SK-N-SH (cell line): ENCODE measurements around the gene ZFP64. TPM values are rescaled to one million over a fixed set of nuclear protein-coding genes. Genes with fewer than 3 reads are reported as not detected.

Experiments used
- CTCF ChIA-PET: fragments of 300-600, 350-600 bp; formaldehyde crosslinking; extraction: SDS; loops from one replicate; lab custom pipeline; 2021; lab: Yijun Ruan, JAX
- POLR2A ChIA-PET: fragments of 350-600 bp; sonication (Branson Sonifier 250); formaldehyde crosslinking; extraction: SDS; loops from one replicate; lab custom pipeline; 2020; ENCODE audit warnings: antibody characterized with exemption, inconsistent platforms; lab: Yijun Ruan, JAX
- DNase-seq: peaks from one replicate; pipeline ENCODE4 v3.0.0; 2012
- H2AFZ ChIP-seq: fragments of 200-600 bp; sonication (generic); 2 replicates; pipeline ENCODE4 v1.8.1; 2016; ENCODE audit warnings: antibody characterized with exemption, mild to moderate bottlenecking, low read depth
- H3F3A ChIP-seq: fragments of 200-600 bp; sonication (generic); replicated peaks from 2 replicates; pipeline ENCODE3; 2016; ENCODE audit warnings: antibody characterized with exemption, mild to moderate bottlenecking; ENCODE audit not compliant: insufficient read depth
- H3K27ac ChIP-seq, 2 experiments: fragments of 200-500 bp in 1 of 2; fragments of 200-600 bp in 1 of 2; sonication (Bioruptor generic) in 1 of 2; sonication (generic), shearing (Covaris generic) in 1 of 2; 2 replicates each; pipeline versions ENCODE4 v1.5.1 to v1.6.1; 2014 to 2016; ENCODE audit warnings: low read depth in 2 of 2, inconsistent platforms in 1 of 2, low read length in 1 of 2, mild to moderate bottlenecking in 1 of 2, mixed read lengths in 1 of 2
- H3K27me3 ChIP-seq: fragments of 200-600 bp; sonication (generic), shearing (Covaris generic); 2 replicates; pipeline ENCODE4 v1.6.1; 2016; ENCODE audit warnings: mixed run types; ENCODE audit not compliant: insufficient read depth
- H3K36me3 ChIP-seq, 2 experiments: fragments of 200-500 bp in 1 of 2; fragments of 200-600 bp in 1 of 2; sonication (Bioruptor generic) in 1 of 2; sonication (generic) in 1 of 2; replicated peaks in 1 of 2; 2 replicates each; pipeline versions ENCODE3 to v1.5.1; 2014 to 2016; ENCODE audit warnings: low read length in 1 of 2, mild to moderate bottlenecking in 1 of 2; ENCODE audit not compliant: insufficient read depth in 2 of 2, control insufficient read depth in 1 of 2
- H3K4me1 ChIP-seq, 2 experiments: fragments of 200-500 bp in 1 of 2; fragments of 200-600 bp in 1 of 2; sonication (Bioruptor generic) in 1 of 2; sonication (generic), shearing (Covaris generic) in 1 of 2; 2 replicates each; pipeline versions ENCODE4 v1.5.1 to v1.6.1; 2014 to 2016; ENCODE audit warnings: low read depth in 1 of 2, low read length in 1 of 2, mixed run types in 1 of 2; ENCODE audit not compliant: insufficient read depth in 2 of 2, control insufficient read depth in 1 of 2
- H3K4me2 ChIP-seq: fragments of 200-600 bp; sonication (generic), shearing (Covaris generic); 2 replicates; pipeline ENCODE4 v1.6.1; 2017; ENCODE audit warnings: mixed run types
- H3K4me3 ChIP-seq, 2 experiments: fragments of 200-500 bp in 1 of 2; fragments of 200-600 bp in 1 of 2; sonication (Bioruptor generic) in 1 of 2; sonication (generic), shearing (Covaris generic) in 1 of 2; 2 replicates each; pipeline versions ENCODE4 v1.5.1 to v1.8.1; 2014 to 2016; ENCODE audit warnings: low read depth in 2 of 2, inconsistent platforms in 1 of 2, low read length in 1 of 2, mild to moderate bottlenecking in 1 of 2, mixed read lengths in 1 of 2, moderate library complexity in 1 of 2
- H3K79me2 ChIP-seq: fragments of 200-600 bp; sonication (generic); 2 replicates; pipeline ENCODE4 v1.8.1; 2017; ENCODE audit warnings: mild to moderate bottlenecking; ENCODE audit not compliant: insufficient read depth
- H3K9ac ChIP-seq: fragments of 200-600 bp; sonication (generic); 2 replicates; pipeline ENCODE4 v1.6.1; 2017; ENCODE audit warnings: mixed run types
- H3K9me2 ChIP-seq: fragments of 200-600 bp; sonication (generic); 2 replicates; pipeline ENCODE4 v1.6.1; 2017; ENCODE audit warnings: mixed run types
- H3K9me3 ChIP-seq: fragments of 200-600 bp; sonication (generic); 2 replicates; pipeline ENCODE4 v1.6.1; 2017; ENCODE audit warnings: mixed run types, mild to moderate bottlenecking, moderate library complexity
- H4K20me1 ChIP-seq: fragments of 200-600 bp; sonication (generic); 2 replicates; pipeline ENCODE4 v1.6.1; 2017; ENCODE audit warnings: mild to moderate bottlenecking, mixed run types; ENCODE audit not compliant: insufficient read depth
- CHD2 ChIP-seq: fragments of 150-350 bp; IDR thresholded peaks from 2 replicates; pipeline ENCODE4 v1.6.1; 2018; ENCODE audit warnings: low read length; ENCODE audit not compliant: partially characterized antibody
- CTCF ChIP-seq: fragments of 200-600 bp; sonication (generic); IDR thresholded peaks from 2 replicates; pipeline ENCODE4 v1.6.1; 2017; ENCODE audit warnings: antibody characterized with exemption, mild to moderate bottlenecking, moderate library complexity
- EZH2phosphoT487 ChIP-seq: fragments of 200-600 bp; sonication (generic); IDR thresholded peaks from 2 replicates; pipeline ENCODE4 v1.6.1; 2017; ENCODE audit warnings: low read depth, mixed run types, mild to moderate bottlenecking, antibody characterized with exemption, moderate library complexity, borderline replicate concordance
- FOXM1 ChIP-seq: IDR thresholded peaks from 2 replicates; pipeline ENCODE4 v1.4.0; 2012; ENCODE audit warnings: low read depth, mild to moderate bottlenecking
- GATA2 ChIP-seq: sonication (generic); formaldehyde crosslinking; IDR thresholded peaks from 2 replicates; pipeline ENCODE4 v1.5.0; 2020; ENCODE audit warnings: mild to moderate bottlenecking, missing genetic modification reagents
- JUND ChIP-seq: IDR thresholded peaks from 2 replicates; pipeline ENCODE4 v1.4.0; 2012
- NRF1 ChIP-seq: IDR thresholded peaks from 2 replicates; pipeline ENCODE4 v1.6.1; 2012; ENCODE audit warnings: low read depth, mild to moderate bottlenecking, low read length
- PBX3 ChIP-seq: IDR thresholded peaks from 2 replicates; pipeline ENCODE4; 2012
- RAD21 ChIP-seq: IDR thresholded peaks from 2 replicates; pipeline ENCODE4 v1.6.1; 2012; ENCODE audit warnings: mild to moderate bottlenecking, low read length
- RFX5 ChIP-seq: IDR thresholded peaks from 2 replicates; pipeline ENCODE4 v1.6.1; 2012; ENCODE audit warnings: mild to moderate bottlenecking, improper control_type of control experiment, low read length
- RXRA ChIP-seq: IDR thresholded peaks from 2 replicates; pipeline ENCODE4 v1.4.0; 2012; ENCODE audit warnings: low read depth, mild to moderate bottlenecking, borderline replicate concordance
- SIN3A ChIP-seq: IDR thresholded peaks from 2 replicates; pipeline ENCODE4 v1.6.1; 2012; ENCODE audit warnings: low read depth, mild to moderate bottlenecking, low read length, moderate library complexity, borderline replicate concordance
- SMC3 ChIP-seq: IDR thresholded peaks from 2 replicates; pipeline ENCODE4 v1.6.1; 2012; ENCODE audit warnings: low read depth, low read length, improper control_type of control experiment
- TAF1 ChIP-seq: IDR thresholded peaks from 2 replicates; pipeline ENCODE4 v1.6.1; 2012; ENCODE audit warnings: low read depth, mild to moderate bottlenecking, low read length, moderate library complexity, borderline replicate concordance
- TCF12 ChIP-seq: IDR thresholded peaks from 2 replicates; pipeline ENCODE4 v1.4.0; 2012
- USF1 ChIP-seq: IDR thresholded peaks from 2 replicates; pipeline ENCODE4 v1.4.0; 2012; ENCODE audit warnings: low read depth, borderline replicate concordance
- USF2 ChIP-seq: fragments of 150-350 bp; IDR thresholded peaks from 2 replicates; pipeline ENCODE4 v1.6.1; 2017; ENCODE audit warnings: antibody characterized with exemption, low read length, low read depth, borderline replicate concordance
- YY1 ChIP-seq: IDR thresholded peaks from 2 replicates; pipeline ENCODE4 v1.4.0; 2012; ENCODE audit warnings: low read depth, mild to moderate bottlenecking
- WGBS: methylation state at CpG from one replicate; pipeline ENCODE4 v1.1.6; 2017; ENCODE audit warnings: low lambda C conversion rate; 5-methylcytosine and 5-hydroxymethylcytosine counted together
- polyA plus RNA-seq, 3 experiments: library from polyadenylated mRNA; depleted of rRNA; stranded (reverse); fragments of >200 nt; gene quantifications; 2 replicates each; pipeline ENCODE4 v1.2.3, GENCODE V29; 2012

The ZFP64 gene
- polyA plus RNA-seq, 1 of the 3 experiments (the other 2 are of a cell fraction): 12.8 TPM

GRCh38 chr20:52104546-52105441 lies 86.8 kb downstream of the ZFP64 start:
- no peaks in the 10 kb centered on the region for H3K27me3 ChIP-seq
- TF ChIP-seq CHD2 (no peak), RFX5 (no peak), SMC3 (no peak), SIN3A (no peak), TAF1 (no peak), RAD21 (no peak), PBX3 (no peak), JUND (no peak), CTCF (no peak), USF2 (no peak), GATA2 (CRISPR knock-in tag) (no peak), TCF12 (no peak), RXRA (no peak), FOXM1 (no peak), NRF1 (no peak), EZH2phosphoT487 (no peak), USF1 (no peak), YY1 (no peak)
- 60% methylated on average over 55 of the region's 82 CpGs for WGBS
- no peak overlapping the region; a peak in 1 of 4 replicates for H3K4me3 ChIP-seq
- H3K79me2 ChIP-seq: no peaks in the 10 kb centered on the region
- peaks cover 6% of the 10 kb centered on the region for H3F3A ChIP-seq
- no peak overlapping the region for H2AFZ ChIP-seq
- no peak overlapping the region for H3K4me2 ChIP-seq
- no peaks in the 10 kb centered on the region for H3K9me2 ChIP-seq
- H4K20me1 ChIP-seq: no peaks in the 10 kb centered on the region
- no peaks in the 10 kb centered on the region for H3K36me3 ChIP-seq
- ChIA-PET POLR2A (no interaction called here), CTCF (interaction anchor here (1.1 to 2.1 kb wide), 3 partner anchors 13 to 21 kb away, joined by 4 to 6 read pairs (median 5); no protein-coding TSS in a partner anchor)
- H3K4me1 ChIP-seq: no peaks in the 10 kb centered on the region
- DNase-seq: peak; percentile 48
- H3K9ac ChIP-seq: no peak overlapping the region
- H3K27ac ChIP-seq: no peak overlapping the region
- no peaks in the 10 kb centered on the region for H3K9me3 ChIP-seq
